H9 (cell line): Measurements from ENCODE around the gene SLC36A3. TPM values are rescaled to one million over a fixed set of nuclear protein-coding genes. Genes with fewer than 3 reads are reported as not detected.

Source experiments
- DNase-seq: peaks from one replicate; pipeline ENCODE4 v3.0.0-alpha.2; 2017
- H2AFZ ChIP-seq: one replicate; pipeline ENCODE4 v1.6.1; 2013; ENCODE audit warnings: mild to moderate bottlenecking, low read length, control low read depth, moderate library complexity
- H2AK5ac ChIP-seq: 2 replicates; pipeline ENCODE4 v1.6.1; 2013; ENCODE audit warnings: low read length, control low read depth, mixed read lengths; ENCODE audit not compliant: insufficient read length
- H2BK120ac ChIP-seq: one replicate; pipeline ENCODE4 v1.6.1; 2013; ENCODE audit warnings: low read depth, mild to moderate bottlenecking, low read length, control low read depth, inconsistent platforms; ENCODE audit not compliant: poor library complexity, severe bottlenecking
- H2BK12ac ChIP-seq: 2 replicates; pipeline ENCODE4 v1.6.1; 2013; ENCODE audit warnings: low read length, control low read depth, mixed read lengths, low read depth; ENCODE audit not compliant: insufficient read length
- H2BK15ac ChIP-seq: 2 replicates; pipeline ENCODE4 v1.6.1; 2013; ENCODE audit warnings: low read depth, low read length, control low read depth
- H2BK20ac ChIP-seq: one replicate; pipeline ENCODE4 v1.6.1; 2013; ENCODE audit warnings: low read depth, mild to moderate bottlenecking, low read length, control low read depth, inconsistent platforms; ENCODE audit not compliant: poor library complexity, severe bottlenecking
- H2BK5ac ChIP-seq: 2 replicates; pipeline ENCODE4 v1.6.1; 2013; ENCODE audit warnings: low read length, control low read depth, mixed read lengths; ENCODE audit not compliant: insufficient read length
- H3K14ac ChIP-seq: 2 replicates; pipeline ENCODE4 v1.6.1; 2013; ENCODE audit warnings: low read length, control low read depth; ENCODE audit not compliant: insufficient read depth
- H3K18ac ChIP-seq: 2 replicates; pipeline ENCODE4 v1.6.1; 2013; ENCODE audit warnings: low read depth, mild to moderate bottlenecking, mixed read lengths, low read length, control low read depth; ENCODE audit not compliant: insufficient read length
- H3K23ac ChIP-seq: 2 replicates; pipeline ENCODE4 v1.6.1; 2013; ENCODE audit warnings: low read length, control low read depth, mixed read lengths, low read depth; ENCODE audit not compliant: insufficient read length
- H3K23me2 ChIP-seq: 2 replicates; pipeline ENCODE4 v1.6.1; 2013; ENCODE audit warnings: low read depth, mild to moderate bottlenecking, mixed read lengths, low read length, control low read depth; ENCODE audit not compliant: insufficient read length, poor library complexity, severe bottlenecking
- H3K27ac ChIP-seq: 2 replicates; pipeline ENCODE4 v1.5.1; 2013; ENCODE audit warnings: low read length, control low read depth, mixed read lengths, low read depth; ENCODE audit not compliant: insufficient read length
- H3K27me3 ChIP-seq: 2 replicates; pipeline ENCODE4 v1.6.1; 2013; ENCODE audit warnings: low read length, control low read depth, inconsistent platforms; ENCODE audit not compliant: insufficient read depth
- H3K4ac ChIP-seq: 2 replicates; pipeline ENCODE4 v1.6.1; 2013; ENCODE audit warnings: low read depth, mild to moderate bottlenecking, control low read depth, inconsistent platforms, low read length, moderate library complexity
- H3K4me1 ChIP-seq: 2 replicates; pipeline ENCODE4 v1.6.1; 2013; ENCODE audit warnings: low read length, control low read depth, inconsistent platforms; ENCODE audit not compliant: insufficient read depth
- H3K4me2 ChIP-seq: 2 replicates; pipeline ENCODE4 v1.6.1; 2013; ENCODE audit warnings: low read length, control low read depth, mixed read lengths; ENCODE audit not compliant: insufficient read length, insufficient read depth
- H3K56ac ChIP-seq: 2 replicates; pipeline ENCODE4 v1.6.1; 2013; ENCODE audit warnings: low read depth, mild to moderate bottlenecking, mixed read lengths, low read length, control low read depth; ENCODE audit not compliant: insufficient read length
- H3K79me1 ChIP-seq: 2 replicates; pipeline ENCODE4 v1.6.1; 2013; ENCODE audit warnings: low read depth, mild to moderate bottlenecking, moderate library complexity, low read length, control low read depth, inconsistent platforms; ENCODE audit not compliant: insufficient read depth, poor library complexity, severe bottlenecking
- H3K79me2 ChIP-seq: 2 replicates; pipeline ENCODE4 v1.6.1; 2013; ENCODE audit warnings: low read length, control low read depth, inconsistent platforms; ENCODE audit not compliant: insufficient read depth
- H3K9ac ChIP-seq: 2 replicates; pipeline ENCODE4 v1.6.1; 2013; ENCODE audit warnings: low read length, control low read depth, mixed read lengths; ENCODE audit not compliant: insufficient read length; ENCODE audit errors: extremely low read depth
- H3K9me3 ChIP-seq: one replicate; pipeline ENCODE4 v1.6.1; 2013; ENCODE audit warnings: low read depth, low read length, inconsistent platforms; ENCODE audit not compliant: control insufficient read depth
- H3T11ph ChIP-seq: one replicate; pipeline ENCODE4 v1.6.1; 2013; ENCODE audit warnings: mild to moderate bottlenecking, low read length, control low read depth, inconsistent platforms
- H4K20me1 ChIP-seq: one replicate; pipeline ENCODE4 v1.6.1; 2013; ENCODE audit not compliant: control insufficient read depth, insufficient read length, insufficient read depth
- H4K5ac ChIP-seq: 2 replicates; pipeline ENCODE4 v1.6.1; 2013; ENCODE audit warnings: low read depth, mild to moderate bottlenecking, mixed read lengths, low read length, control low read depth; ENCODE audit not compliant: insufficient read length
- H4K8ac ChIP-seq: replicated peaks from 2 replicates; pipeline ENCODE4 v1.6.1; 2013; ENCODE audit warnings: low read length, control low read depth, mixed read lengths, low read depth; ENCODE audit not compliant: insufficient read length
- H4K91ac ChIP-seq: 2 replicates; pipeline ENCODE4 v1.6.1; 2013; ENCODE audit warnings: low read depth, mild to moderate bottlenecking, moderate library complexity, mixed read lengths, low read length, control low read depth; ENCODE audit not compliant: insufficient read length
- H3K27ac Mint-ChIP-seq, 3 experiments: 2 replicates in 2 of 3; 3 replicates in 1 of 3; pipeline ENCODE4 v1.8.0; 2020 to 2021; ENCODE audit warnings: mixed read lengths in 3 of 3, mild to moderate bottlenecking in 1 of 3, moderate library complexity in 1 of 3
- H3K27me3 Mint-ChIP-seq: 2 replicates; pipeline ENCODE4 v1.8.0; 2021; ENCODE audit warnings: low read depth, mild to moderate bottlenecking, moderate library complexity, mixed read lengths
- H3K36me3 Mint-ChIP-seq, 3 experiments: 2 replicates in 2 of 3; 3 replicates in 1 of 3; pipeline ENCODE4 v1.8.0; 2020 to 2021; ENCODE audit warnings: low read depth in 3 of 3, mixed read lengths in 3 of 3; ENCODE audit not compliant: insufficient read depth in 1 of 3
- H3K4me1 Mint-ChIP-seq, 2 experiments: 2 replicates each; pipeline ENCODE4 v1.8.0; 2020; ENCODE audit warnings: mixed read lengths in 2 of 2
- H3K4me3 Mint-ChIP-seq, 2 experiments: 2 replicates in 1 of 2; 3 replicates in 1 of 2; pipeline ENCODE4 v1.8.0; 2020 to 2021; ENCODE audit warnings: mild to moderate bottlenecking in 2 of 2, mixed read lengths in 2 of 2, moderate library complexity in 1 of 2
- H3K9me3 Mint-ChIP-seq, 2 experiments: 2 replicates in 1 of 2; 3 replicates in 1 of 2; pipeline ENCODE4 v1.8.0; 2020; ENCODE audit warnings: mild to moderate bottlenecking in 2 of 2, mixed read lengths in 2 of 2, moderate library complexity in 1 of 2
- WGBS: extraction: QIAGEN DNeasy Blood & Tissue Kit; methylation state at CpG from one replicate; pipeline ENCODE4 v1.1.7; 2013; ENCODE audit warnings: missing lambda C conversion rate, low lambda C conversion rate, mixed read lengths; ENCODE audit not compliant: insufficient read length; ENCODE audit errors: extremely low coverage; 5-methylcytosine and 5-hydroxymethylcytosine counted together
- total RNA-seq: library from RNA; stranded (reverse); gene quantifications from 2 replicates; pipeline ENCODE4 v1.2.1, GENCODE V29; 2021
- TF ChIP-seq, protein P1 (sequence below): fragments of 200-600 bp; sonication (generic); conservative IDR thresholded peaks from 3 replicates; pipeline ENCODE4 v1.8.0; 2021; ENCODE audit warnings: antibody characterized with exemption, mild to moderate bottlenecking

SLC36A3 gene
- total RNA-seq, 1 experiment from 2014 or later: not detected

DNA sequence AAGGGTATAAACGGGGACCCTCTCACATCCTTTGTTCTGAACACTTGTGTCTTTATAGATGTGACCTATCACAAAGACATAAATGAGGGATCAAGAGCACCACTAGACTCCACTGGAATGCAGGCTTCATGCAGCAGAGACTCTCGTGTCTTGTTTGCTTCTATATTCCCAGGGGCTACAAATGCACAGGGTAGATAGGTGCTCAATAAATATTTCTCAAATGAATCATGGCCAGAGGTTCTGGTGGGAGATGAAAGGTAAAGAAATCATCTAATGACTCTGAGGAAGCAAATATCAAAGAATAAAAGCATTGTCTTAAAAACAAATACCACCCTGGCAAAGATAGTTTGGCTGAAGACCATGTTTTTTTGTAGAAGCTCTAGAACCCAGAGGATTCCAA is 6.6 kb downstream of the SLC36A3 start:
- Histone ChIP-seq H2BK120ac (no peak overlapping the region), H2BK5ac (no peak overlapping the region), H3K79me2 (no peaks in the 10 kb centered on the region), H2AK5ac (no peak overlapping the region), H3K23me2 (no peaks in the 10 kb centered on the region), H3K9ac (no peak overlapping the region), H4K8ac (no peak overlapping the region), H2BK12ac (no peak overlapping the region), H4K5ac (no peak overlapping the region), H3K4me2 (no peak overlapping the region), H2BK15ac (no peak overlapping the region), H3K27ac (no peak overlapping the region), H3K23ac (no peak overlapping the region), H3K79me1 (no peaks in the 10 kb centered on the region), H2BK20ac (no peak overlapping the region), H4K20me1 (no peaks in the 10 kb centered on the region), H4K91ac (no peak overlapping the region), H3T11ph (no peak overlapping the region), H2AFZ (no peak overlapping the region), H3K56ac (no peak overlapping the region), H3K4me1 (no peaks in the 10 kb centered on the region), H3K27me3 (no peaks in the 10 kb centered on the region), H3K14ac (no peak overlapping the region), H3K9me3 (no peaks in the 10 kb centered on the region), H3K4ac (no peak overlapping the region), H3K18ac (no peak overlapping the region)
- H3K27ac Mint-ChIP-seq: no peak overlapping the region
- DNase-seq: no peak
- WGBS: no CpG with 5 or more reads among the region's 2 CpGs
- peaks cover 13 to 16% of the 10 kb centered on the region in 2 experiments for H3K4me1 Mint-ChIP-seq
- H3K36me3 Mint-ChIP-seq: no peaks in the 10 kb centered on the region
- TF ChIP-seq, protein P1, sequence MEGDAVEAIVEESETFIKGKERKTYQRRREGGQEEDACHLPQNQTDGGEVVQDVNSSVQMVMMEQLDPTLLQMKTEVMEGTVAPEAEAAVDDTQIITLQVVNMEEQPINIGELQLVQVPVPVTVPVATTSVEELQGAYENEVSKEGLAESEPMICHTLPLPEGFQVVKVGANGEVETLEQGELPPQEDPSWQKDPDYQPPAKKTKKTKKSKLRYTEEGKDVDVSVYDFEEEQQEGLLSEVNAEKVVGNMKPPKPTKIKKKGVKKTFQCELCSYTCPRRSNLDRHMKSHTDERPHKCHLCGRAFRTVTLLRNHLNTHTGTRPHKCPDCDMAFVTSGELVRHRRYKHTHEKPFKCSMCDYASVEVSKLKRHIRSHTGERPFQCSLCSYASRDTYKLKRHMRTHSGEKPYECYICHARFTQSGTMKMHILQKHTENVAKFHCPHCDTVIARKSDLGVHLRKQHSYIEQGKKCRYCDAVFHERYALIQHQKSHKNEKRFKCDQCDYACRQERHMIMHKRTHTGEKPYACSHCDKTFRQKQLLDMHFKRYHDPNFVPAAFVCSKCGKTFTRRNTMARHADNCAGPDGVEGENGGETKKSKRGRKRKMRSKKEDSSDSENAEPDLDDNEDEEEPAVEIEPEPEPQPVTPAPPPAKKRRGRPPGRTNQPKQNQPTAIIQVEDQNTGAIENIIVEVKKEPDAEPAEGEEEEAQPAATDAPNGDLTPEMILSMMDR: no peak
- H3K27me3 Mint-ChIP-seq: peaks cover 3% of the 10 kb centered on the region
- no peaks in the 10 kb centered on the region for H3K9me3 Mint-ChIP-seq
- H3K4me3 Mint-ChIP-seq: no peak overlapping the region
